DOHH2 (cell line): Measurements from ENCODE around the gene AKAP13.

ENCODE experiments used
- H3F3A ChIP-seq: fragments of 200-600 bp; sonication (generic), shearing (Covaris generic); 2 replicates; pipeline ENCODE4 v1.6.0; 2016; ENCODE audit warnings: antibody characterized with exemption, mild to moderate bottlenecking; ENCODE audit not compliant: control insufficient read depth, insufficient read depth
- H3K27ac ChIP-seq: fragments of 200-600 bp; sonication (generic); 2 replicates; pipeline ENCODE4 v1.5.1; 2014; ENCODE audit warnings: low read depth, mild to moderate bottlenecking, low read length, moderate library complexity
- H3K27me3 ChIP-seq: fragments of 200-600 bp; sonication (generic); 2 replicates; pipeline ENCODE4 v1.6.1; 2014; ENCODE audit warnings: mild to moderate bottlenecking, low read length, mixed read lengths; ENCODE audit not compliant: control insufficient read depth
- H3K36me3 ChIP-seq: fragments of 200-600 bp; sonication (generic); 2 replicates; pipeline ENCODE4 v1.6.1; 2014; ENCODE audit warnings: mild to moderate bottlenecking, low read length, moderate library complexity, mixed read lengths; ENCODE audit not compliant: control insufficient read depth
- H3K4me1 ChIP-seq: fragments of 200-600 bp; sonication (generic); 2 replicates; pipeline ENCODE4 v1.6.1; 2014; ENCODE audit warnings: mild to moderate bottlenecking, low read length, mixed read lengths; ENCODE audit not compliant: control insufficient read depth
- H3K4me2 ChIP-seq: fragments of 200-600 bp; sonication (generic); 2 replicates; pipeline ENCODE4 v1.6.0; 2014; ENCODE audit warnings: mild to moderate bottlenecking, low read length, moderate library complexity
- H3K4me3 ChIP-seq: fragments of 200-600 bp; sonication (generic); 2 replicates; pipeline ENCODE4 v1.5.1; 2014; ENCODE audit warnings: mild to moderate bottlenecking, low read length, mixed read lengths
- H3K79me2 ChIP-seq: fragments of 200-600 bp; sonication (generic); 2 replicates; pipeline ENCODE4 v1.6.1; 2014; ENCODE audit warnings: mild to moderate bottlenecking, low read length, mixed read lengths; ENCODE audit not compliant: control insufficient read depth
- H3K9me2 ChIP-seq: fragments of 200-600 bp; sonication (generic); replicated peaks from 2 replicates; pipeline ENCODE4 v1.6.1; 2014; ENCODE audit warnings: mild to moderate bottlenecking, low read length, mixed read lengths; ENCODE audit not compliant: control insufficient read depth
- H3K9me3 ChIP-seq: fragments of 200-600 bp; sonication (generic); 2 replicates; pipeline ENCODE4 v1.6.1; 2014; ENCODE audit warnings: antibody characterized with exemption, low read length, mixed read lengths; ENCODE audit not compliant: control insufficient read depth, insufficient read depth
- H4K20me1 ChIP-seq: fragments of 200-600 bp; sonication (generic); 2 replicates; pipeline ENCODE4 v1.6.0; 2014; ENCODE audit warnings: low read depth, mild to moderate bottlenecking, antibody characterized with exemption, low read length, moderate library complexity; ENCODE audit not compliant: control insufficient read depth, insufficient read depth
- EZH2phosphoT487 ChIP-seq: fragments of 200-600 bp; sonication (generic); IDR thresholded peaks from 2 replicates; pipeline ENCODE4 v1.6.1; 2017; ENCODE audit warnings: borderline replicate concordance, mild to moderate bottlenecking, antibody characterized with exemption, low read length, moderate library complexity, mixed read lengths
- TF ChIP-seq, protein P1 (sequence below): fragments of 200-600 bp; sonication (generic); IDR thresholded peaks from one replicate; pipeline ENCODE4 v1.5.1; 2014; ENCODE audit warnings: antibody characterized with exemption, mild to moderate bottlenecking, low read depth, low read length; ENCODE audit not compliant: poor library complexity, severe bottlenecking

Gene AKAP13

DNA sequence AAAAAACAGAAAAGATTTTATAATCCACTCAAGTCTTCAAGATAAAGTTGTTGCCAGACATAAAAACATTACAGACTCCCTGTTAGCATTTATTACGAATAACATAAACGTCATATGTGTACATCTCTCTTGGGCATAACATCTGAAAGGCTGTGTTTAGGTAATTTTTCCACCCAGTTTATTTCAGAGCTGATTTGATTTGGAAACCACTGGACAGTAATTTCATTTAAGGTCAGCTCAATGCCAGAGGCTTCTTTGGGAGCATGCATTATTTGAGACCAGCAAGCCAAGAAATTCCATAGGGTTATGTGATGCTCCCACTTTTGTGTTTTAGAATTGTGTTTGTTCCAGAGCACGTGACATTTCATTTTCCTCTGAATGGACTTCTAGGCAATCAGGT lies 196.0 kb downstream of the AKAP13 start:
- Histone ChIP-seq H3K27me3 (no peaks in the 10 kb centered on the region), H3K9me2 (no peaks in the 10 kb centered on the region), H3K79me2 (peaks cover 27% of the 10 kb centered on the region), H3K36me3 (peaks cover 47% of the 10 kb centered on the region), H3K9me3 (no peaks in the 10 kb centered on the region), H3K4me3 (no peak overlapping the region), H3K4me1 (peaks cover 22% of the 10 kb centered on the region), H3K4me2 (no peak overlapping the region), H4K20me1 (peaks cover 7% of the 10 kb centered on the region; the same call in 1 of the 2 replicates), H3K27ac (no peak overlapping the region), H3F3A (no peaks in the 10 kb centered on the region)
- no peak for TF ChIP-seq EZH2phosphoT487
- TF ChIP-seq, protein P1, sequence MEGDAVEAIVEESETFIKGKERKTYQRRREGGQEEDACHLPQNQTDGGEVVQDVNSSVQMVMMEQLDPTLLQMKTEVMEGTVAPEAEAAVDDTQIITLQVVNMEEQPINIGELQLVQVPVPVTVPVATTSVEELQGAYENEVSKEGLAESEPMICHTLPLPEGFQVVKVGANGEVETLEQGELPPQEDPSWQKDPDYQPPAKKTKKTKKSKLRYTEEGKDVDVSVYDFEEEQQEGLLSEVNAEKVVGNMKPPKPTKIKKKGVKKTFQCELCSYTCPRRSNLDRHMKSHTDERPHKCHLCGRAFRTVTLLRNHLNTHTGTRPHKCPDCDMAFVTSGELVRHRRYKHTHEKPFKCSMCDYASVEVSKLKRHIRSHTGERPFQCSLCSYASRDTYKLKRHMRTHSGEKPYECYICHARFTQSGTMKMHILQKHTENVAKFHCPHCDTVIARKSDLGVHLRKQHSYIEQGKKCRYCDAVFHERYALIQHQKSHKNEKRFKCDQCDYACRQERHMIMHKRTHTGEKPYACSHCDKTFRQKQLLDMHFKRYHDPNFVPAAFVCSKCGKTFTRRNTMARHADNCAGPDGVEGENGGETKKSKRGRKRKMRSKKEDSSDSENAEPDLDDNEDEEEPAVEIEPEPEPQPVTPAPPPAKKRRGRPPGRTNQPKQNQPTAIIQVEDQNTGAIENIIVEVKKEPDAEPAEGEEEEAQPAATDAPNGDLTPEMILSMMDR, result no peak

DNA sequence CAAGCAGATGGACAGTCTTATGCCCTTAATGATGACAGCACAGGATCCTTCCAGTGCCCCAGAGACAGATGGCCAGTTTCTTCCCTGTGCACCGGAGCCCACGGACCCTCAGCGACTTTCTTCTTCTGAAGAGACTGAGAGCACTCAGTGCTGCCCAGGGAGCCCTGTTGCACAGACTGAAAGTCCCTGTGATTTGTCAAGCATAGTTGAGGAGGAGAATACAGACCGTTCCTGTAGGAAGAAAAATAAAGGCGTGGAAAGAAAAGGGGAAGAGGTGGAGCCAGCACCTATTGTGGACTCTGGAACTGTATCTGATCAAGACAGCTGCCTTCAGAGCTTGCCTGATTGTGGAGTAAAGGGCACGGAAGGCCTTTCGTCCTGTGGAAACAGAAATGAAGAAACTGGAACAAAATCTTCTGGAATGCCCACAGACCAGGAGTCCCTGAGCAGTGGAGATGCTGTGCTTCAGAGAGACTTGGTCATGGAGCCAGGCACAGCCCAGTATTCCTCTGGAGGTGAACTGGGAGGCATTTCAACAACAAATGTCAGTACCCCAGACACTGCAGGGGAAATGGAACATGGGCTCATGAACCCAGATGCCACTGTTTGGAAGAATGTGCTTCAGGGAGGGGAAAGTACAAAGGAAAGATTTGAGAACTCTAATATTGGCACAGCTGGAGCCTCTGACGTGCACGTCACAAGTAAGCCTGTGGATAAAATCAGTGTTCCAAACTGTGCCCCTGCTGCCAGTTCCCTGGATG lies 198.7 kb downstream of the AKAP13 start:
- Histone ChIP-seq H3K27ac (no peak overlapping the region), H3K27me3 (no peaks in the 10 kb centered on the region), H3K4me3 (no peak overlapping the region), H4K20me1 (0 out of 2 replicates have a peak, but pooled peaks cover 11% of the 10 kb centered on the region), H3K4me2 (no peak overlapping the region), H3K4me1 (peaks cover 47% of the 10 kb centered on the region), H3K9me2 (no peaks in the 10 kb centered on the region), H3K36me3 (peaks cover 72% of the 10 kb centered on the region), H3K9me3 (no peaks in the 10 kb centered on the region), H3F3A (no peaks in the 10 kb centered on the region), H3K79me2 (peaks cover 41% of the 10 kb centered on the region)
- TF ChIP-seq, protein P1, result no peak
- TF ChIP-seq EZH2phosphoT487, result no peak

DNA sequence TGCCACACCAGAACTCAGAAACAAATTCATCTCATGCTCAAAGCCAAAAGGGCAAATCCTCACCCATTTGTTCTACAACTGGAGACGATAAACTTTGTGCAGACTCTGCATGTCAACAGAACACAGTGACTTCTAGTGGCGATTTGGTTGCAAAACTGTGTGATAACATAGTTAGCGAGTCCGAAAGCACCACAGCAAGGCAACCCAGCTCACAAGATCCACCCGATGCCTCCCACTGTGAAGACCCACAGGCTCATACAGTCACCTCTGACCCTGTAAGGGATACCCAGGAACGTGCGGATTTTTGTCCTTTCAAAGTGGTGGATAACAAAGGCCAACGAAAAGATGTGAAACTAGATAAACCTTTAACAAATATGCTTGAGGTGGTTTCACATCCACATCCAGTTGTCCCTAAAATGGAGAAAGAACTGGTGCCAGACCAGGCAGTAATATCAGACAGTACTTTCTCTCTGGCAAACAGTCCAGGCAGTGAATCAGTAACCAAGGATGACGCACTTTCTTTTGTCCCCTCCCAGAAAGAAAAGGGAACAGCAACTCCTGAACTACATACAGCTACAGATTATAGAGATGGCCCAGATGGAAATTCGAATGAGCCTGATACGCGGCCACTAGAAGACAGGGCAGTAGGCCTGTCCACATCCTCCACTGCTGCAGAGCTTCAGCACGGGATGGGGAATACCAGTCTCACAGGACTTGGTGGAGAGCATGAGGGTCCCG lies 199.7 kb downstream of the AKAP13 start:
- H3K4me2 ChIP-seq, result no peak overlapping the region
- H3K9me3 ChIP-seq, result no peaks in the 10 kb centered on the region
- H3K27ac ChIP-seq, result no peak overlapping the region
- TF ChIP-seq EZH2phosphoT487, result no peak
- TF ChIP-seq, protein P1, result no peak
- peaks cover 11% of the 10 kb centered on the region; the same call in 1 of the 2 replicates for H4K20me1 ChIP-seq
- H3K36me3 ChIP-seq, result peaks cover 79% of the 10 kb centered on the region
- H3K4me3 ChIP-seq, result no peak overlapping the region
- peaks cover 52% of the 10 kb centered on the region for H3K4me1 ChIP-seq
- H3K27me3 ChIP-seq, result no peaks in the 10 kb centered on the region
- H3F3A ChIP-seq, result no peaks in the 10 kb centered on the region
- H3K9me2 ChIP-seq, result no peaks in the 10 kb centered on the region
- peaks cover 50% of the 10 kb centered on the region for H3K79me2 ChIP-seq
